IPS-20b (cell line): ENCODE measurements around the gene IL37.
"Not testable (repeated sequence)": the region's sequence is repeated elsewhere in the genome, so short reads cannot be mapped to it uniquely, and the experiment has no call there.

Source experiments
- H3K27ac ChIP-seq: one replicate; pipeline ENCODE4 v1.5.1; 2013; ENCODE audit warnings: low read length
- H3K27me3 ChIP-seq: 2 replicates; pipeline ENCODE4 v1.6.1; 2013; ENCODE audit warnings: mild to moderate bottlenecking, low read length, inconsistent platforms; ENCODE audit not compliant: insufficient read depth
- H3K36me3 ChIP-seq: 2 replicates; pipeline ENCODE4 v1.6.1; 2013; ENCODE audit warnings: low read depth, mild to moderate bottlenecking, inconsistent platforms, low read length, moderate library complexity; ENCODE audit not compliant: insufficient read depth
- H3K4me1 ChIP-seq: 2 replicates; pipeline ENCODE4 v1.6.1; 2013; ENCODE audit warnings: mild to moderate bottlenecking, control low read depth, inconsistent platforms, low read length, moderate library complexity; ENCODE audit not compliant: insufficient read depth
- H3K4me3 ChIP-seq: 2 replicates; pipeline ENCODE4 v1.5.1; 2013; ENCODE audit warnings: mild to moderate bottlenecking, low read length, inconsistent platforms
- H3K9ac ChIP-seq: 2 replicates; pipeline ENCODE4 v1.6.1; 2013; ENCODE audit warnings: low read depth, mild to moderate bottlenecking, inconsistent platforms, low read length, moderate library complexity
- H3K9me3 ChIP-seq: 2 replicates; pipeline ENCODE4 v1.6.1; 2013; ENCODE audit warnings: mild to moderate bottlenecking, low read depth, low read length, inconsistent platforms; ENCODE audit not compliant: insufficient read depth

Gene IL37

GRCh38 chr2:112896909-112897623, 13.9 kb upstream of the IL37 start:
- Histone ChIP-seq H3K9ac (no peak overlapping the region), H3K9me3 (no peaks in the 10 kb centered on the region), H3K4me1 (no peaks in the 10 kb centered on the region), H3K4me3 (no peak overlapping the region), H3K36me3 (no peaks in the 10 kb centered on the region), H3K27me3 (no peaks in the 10 kb centered on the region), H3K27ac (no peak overlapping the region)

DNA sequence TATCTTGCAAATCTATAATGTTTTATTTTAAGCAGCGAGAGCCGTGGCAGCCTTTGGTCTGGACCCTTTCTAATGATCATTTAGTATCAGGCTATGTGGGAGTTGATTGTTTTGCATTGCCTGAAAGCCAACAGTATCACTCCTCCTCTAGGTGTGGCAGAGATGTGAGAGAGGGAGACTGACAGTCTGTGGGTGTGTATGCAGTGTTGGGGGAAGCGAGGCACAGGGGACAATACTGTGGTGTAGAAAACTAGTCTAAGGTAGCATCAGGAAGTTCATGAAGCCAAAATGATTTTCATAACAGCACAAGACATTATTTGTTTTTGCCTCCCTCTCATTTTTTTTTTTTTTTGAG, 13.4 kb upstream of the IL37 start:
- Histone ChIP-seq H3K27ac (no peak overlapping the region), H3K9me3 (no peaks in the 10 kb centered on the region), H3K4me1 (no peaks in the 10 kb centered on the region), H3K4me3 (no peak overlapping the region), H3K9ac (no peak overlapping the region), H3K36me3 (no peaks in the 10 kb centered on the region), H3K27me3 (no peaks in the 10 kb centered on the region)

GRCh38 chr2:112901431-112902065, 9.4 kb upstream of the IL37 start:
- not testable (repeated sequence) for H3K27me3 ChIP-seq, H3K9me3 ChIP-seq, H3K27ac ChIP-seq, H3K4me3 ChIP-seq, H3K9ac ChIP-seq, H3K4me1 ChIP-seq, H3K36me3 ChIP-seq

GRCh38 chr2:112902816-112903215, 8.1 kb upstream of the IL37 start:
- Histone ChIP-seq H3K36me3 (no peaks in the 10 kb centered on the region), H3K9ac (no peak overlapping the region), H3K27me3 (no peaks in the 10 kb centered on the region), H3K9me3 (no peaks in the 10 kb centered on the region), H3K4me1 (no peaks in the 10 kb centered on the region), H3K27ac (no peak overlapping the region), H3K4me3 (no peak overlapping the region)

DNA sequence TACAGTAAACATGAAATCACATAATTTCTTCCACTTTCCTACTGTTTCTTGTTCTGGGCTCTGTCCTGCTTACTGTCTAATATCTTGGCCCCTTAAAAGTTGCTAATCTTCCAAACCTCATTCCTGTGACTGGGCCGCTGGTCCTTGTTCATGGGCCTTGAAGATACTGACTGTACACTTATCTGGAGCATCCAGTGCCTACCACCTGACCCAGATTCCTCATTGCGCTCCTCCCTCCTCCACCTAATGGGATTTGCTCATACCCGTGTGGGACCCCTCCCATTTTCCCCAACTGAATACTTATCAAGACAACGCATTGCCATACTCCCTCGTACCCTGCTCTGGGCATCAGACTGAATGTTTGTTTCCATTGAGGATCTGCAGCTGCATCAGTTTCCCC, 6.1 kb upstream of the IL37 start:
- H3K9me3 ChIP-seq: no peaks in the 10 kb centered on the region
- no peaks in the 10 kb centered on the region for H3K4me1 ChIP-seq
- H3K27ac ChIP-seq: no peak overlapping the region
- no peaks in the 10 kb centered on the region for H3K36me3 ChIP-seq
- H3K4me3 ChIP-seq: no peak overlapping the region
- no peak overlapping the region for H3K9ac ChIP-seq
- no peaks in the 10 kb centered on the region for H3K27me3 ChIP-seq

- Histone ChIP-seq H3K4me1 (no peaks in the 10 kb centered on the region), H3K27me3 (no peaks in the 10 kb centered on the region), H3K9ac (no peak overlapping the region), H3K9me3 (no peaks in the 10 kb centered on the region), H3K36me3 (no peaks in the 10 kb centered on the region), H3K4me3 (no peak overlapping the region), H3K27ac (no peak overlapping the region)
Measured at GRCh38 chr2:112906276-112906675, 4.7 kb upstream of the IL37 start.

GRCh38 chr2:112907001-112907949, 3.7 kb upstream of the IL37 start:
- H3K4me3 ChIP-seq: no peak overlapping the region
- H3K27ac ChIP-seq: no peak overlapping the region
- no peaks in the 10 kb centered on the region for H3K36me3 ChIP-seq
- no peaks in the 10 kb centered on the region for H3K4me1 ChIP-seq
- no peaks in the 10 kb centered on the region for H3K27me3 ChIP-seq
- H3K9me3 ChIP-seq: no peaks in the 10 kb centered on the region
- H3K9ac ChIP-seq: no peak overlapping the region

DNA sequence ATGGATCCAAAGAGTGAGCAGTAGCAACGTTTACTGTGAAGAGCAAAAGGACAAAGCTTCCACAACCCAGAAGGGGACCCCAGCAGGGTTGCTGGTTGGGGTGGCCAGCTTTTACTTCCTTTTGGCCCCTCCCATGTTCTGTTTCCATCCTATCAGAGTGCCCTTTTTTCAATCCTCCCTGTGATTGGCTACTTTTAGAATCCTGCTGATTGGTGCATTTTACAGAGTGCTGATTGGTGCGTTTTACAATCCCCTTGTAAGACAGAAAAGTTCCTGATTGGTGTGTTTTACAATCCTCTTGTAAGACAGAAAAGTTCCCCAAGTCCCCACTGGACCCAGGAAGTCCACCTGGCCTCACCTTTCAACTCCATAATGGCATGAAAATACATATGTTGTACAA, 2.4 kb upstream of the IL37 start:
- H3K27ac ChIP-seq, H3K36me3 ChIP-seq, H3K9ac ChIP-seq, H3K27me3 ChIP-seq, H3K9me3 ChIP-seq, H3K4me3 ChIP-seq, H3K4me1 ChIP-seq: not testable (repeated sequence)

DNA sequence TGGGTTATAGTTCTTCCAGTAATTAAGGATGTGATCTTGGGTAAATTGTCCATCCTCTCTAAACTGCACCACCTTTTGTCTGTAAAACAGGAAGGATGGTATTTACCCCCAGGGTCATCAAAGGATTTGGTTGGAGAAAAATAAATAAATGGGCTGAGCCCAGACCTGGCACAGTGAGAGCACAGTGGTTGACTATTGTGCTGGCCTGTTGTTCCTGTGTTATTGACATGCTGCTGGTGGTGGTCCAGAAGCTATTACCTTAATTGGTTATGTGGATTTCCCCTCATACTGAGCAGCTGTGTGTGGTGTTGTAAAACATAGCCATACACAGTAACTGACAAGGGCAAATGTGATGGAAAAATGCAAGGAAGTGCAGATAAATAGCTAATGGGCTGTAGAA, 746 bp upstream of the IL37 start:
- H3K36me3 ChIP-seq: no peaks in the 10 kb centered on the region
- no peaks in the 10 kb centered on the region for H3K9me3 ChIP-seq
- no peak overlapping the region for H3K9ac ChIP-seq
- no peak overlapping the region for H3K4me3 ChIP-seq
- no peak overlapping the region for H3K27ac ChIP-seq
- no peaks in the 10 kb centered on the region for H3K4me1 ChIP-seq
- no peaks in the 10 kb centered on the region for H3K27me3 ChIP-seq

DNA sequence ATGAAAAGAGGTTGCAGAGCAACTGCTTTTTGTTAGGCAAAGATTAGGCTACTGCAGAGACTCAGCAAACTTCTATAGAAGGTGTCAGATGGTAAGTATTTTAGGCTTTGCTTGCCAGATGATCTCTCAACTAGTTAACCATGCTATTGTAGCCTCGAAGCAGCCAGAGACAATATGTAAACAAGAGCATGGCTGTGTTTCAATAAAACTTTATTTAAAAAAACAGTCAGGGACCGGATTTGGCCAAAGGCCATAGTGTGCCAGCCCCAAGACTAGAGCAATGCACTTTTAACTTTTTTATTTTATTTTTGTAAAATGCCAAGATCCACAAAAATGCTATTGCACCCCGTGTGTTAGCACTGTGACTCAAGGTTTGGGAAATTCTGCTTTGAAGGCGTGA, 1.4 kb downstream of the IL37 start:
- no peaks in the 10 kb centered on the region for H3K27me3 ChIP-seq
- H3K9me3 ChIP-seq: no peaks in the 10 kb centered on the region
- no peak overlapping the region for H3K27ac ChIP-seq
- no peak overlapping the region for H3K9ac ChIP-seq
- no peaks in the 10 kb centered on the region for H3K36me3 ChIP-seq
- H3K4me1 ChIP-seq: no peaks in the 10 kb centered on the region
- H3K4me3 ChIP-seq: no peak overlapping the region

GRCh38 chr2:112915300-112916144, 4.6 kb downstream of the IL37 start:
- Histone ChIP-seq H3K4me3 (no peak overlapping the region), H3K27ac (no peak overlapping the region), H3K27me3 (no peaks in the 10 kb centered on the region), H3K4me1 (no peaks in the 10 kb centered on the region), H3K9me3 (peaks cover 7% of the 10 kb centered on the region; the same call in 1 of the 2 replicates), H3K9ac (no peak overlapping the region), H3K36me3 (no peaks in the 10 kb centered on the region)
